HepG2 (cell line): ENCODE data around the gene PPCDC. TPM values are rescaled to one million over a fixed set of nuclear protein-coding genes. Genes with fewer than 3 reads are reported as not detected.

Experiments used
- ATF3 ChIP-seq: sonication (generic); formaldehyde crosslinking; IDR thresholded peaks from 2 replicates; pipeline ENCODE4 v1.4.0; 2020; ENCODE audit warnings: missing genetic modification reagents
- CAMTA2 ChIP-seq: sonication (generic); formaldehyde crosslinking; IDR thresholded peaks from 2 replicates; pipeline ENCODE4 v1.4.0; 2020; ENCODE audit warnings: mild to moderate bottlenecking, missing genetic modification reagents, borderline replicate concordance
- DBP ChIP-seq: sonication (generic); formaldehyde crosslinking; IDR thresholded peaks from 2 replicates; pipeline ENCODE4 v1.4.0; 2020; ENCODE audit warnings: missing genetic modification reagents; ENCODE audit errors: not compliant biosample characterization
- GABPB1 ChIP-seq: IDR thresholded peaks from 2 replicates; pipeline ENCODE4 v1.6.1; 2016; ENCODE audit warnings: mild to moderate bottlenecking, missing genetic modification reagents, moderate library complexity, missing compliant biosample characterization
- GRHL1 ChIP-seq: sonication (generic); formaldehyde crosslinking; conservative IDR thresholded peaks from 2 replicates; pipeline ENCODE4 v1.8.0; 2022; ENCODE audit warnings: missing genetic modification reagents
- HNF1B ChIP-seq: sonication (generic); formaldehyde crosslinking; IDR thresholded peaks from 2 replicates; pipeline ENCODE4 v1.5.1; 2020; ENCODE audit warnings: mild to moderate bottlenecking, moderate library complexity, missing genetic modification reagents
- HOMEZ ChIP-seq: IDR thresholded peaks from 2 replicates; pipeline ENCODE4 v1.6.1; 2016; ENCODE audit warnings: low read depth
- KAT7 ChIP-seq: IDR thresholded peaks from 2 replicates; pipeline ENCODE4 v1.6.1; 2018; ENCODE audit warnings: borderline replicate concordance, missing compliant biosample characterization
- KLF11 ChIP-seq: IDR thresholded peaks from 2 replicates; pipeline ENCODE4 v1.6.1; 2016; ENCODE audit warnings: missing compliant biosample characterization
- MAX ChIP-seq: IDR thresholded peaks from 2 replicates; pipeline ENCODE4 v1.6.1; 2012; ENCODE audit warnings: inconsistent platforms
- MAZ ChIP-seq, 2 experiments: sonication (generic) in 1 of 2; formaldehyde crosslinking in 1 of 2; IDR thresholded peaks; 2 replicates each; pipeline versions ENCODE4 v1.5.0 to v1.6.1; 2012 to 2020; ENCODE audit warnings: low read depth in 2 of 2, mild to moderate bottlenecking in 2 of 2, borderline replicate concordance in 1 of 2, improper control_type of control experiment in 1 of 2, low read length in 1 of 2, missing genetic modification reagents in 1 of 2, moderate library complexity in 1 of 2
- PITX1 ChIP-seq: sonication (generic); formaldehyde crosslinking; IDR thresholded peaks from 2 replicates; pipeline ENCODE4 v1.5.1; 2020; ENCODE audit warnings: mild to moderate bottlenecking, missing genetic modification reagents
- SATB2 ChIP-seq: sonication (generic); formaldehyde crosslinking; IDR thresholded peaks from 2 replicates; pipeline ENCODE4 v1.5.0; 2020; ENCODE audit warnings: missing genetic modification reagents
- SOX13 ChIP-seq, 3 experiments: fragments of 450-650 bp in 1 of 3; sonication (generic) in 1 of 3; formaldehyde crosslinking in 1 of 3; IDR thresholded peaks in 2 of 3; conservative IDR thresholded peaks in 1 of 3; 2 replicates each; pipeline versions ENCODE4 v1.5.0 to v1.6.1; 2016 to 2020; ENCODE audit warnings: antibody characterized with exemption in 1 of 3, mild to moderate bottlenecking in 1 of 3, missing compliant biosample characterization in 1 of 3, missing genetic modification reagents in 1 of 3, moderate library complexity in 1 of 3
- SP140L ChIP-seq: sonication (generic); formaldehyde crosslinking; IDR thresholded peaks from 2 replicates; pipeline ENCODE4 v1.4.0; 2020; ENCODE audit warnings: missing genetic modification reagents, borderline replicate concordance
- ZFP41 ChIP-seq: sonication (generic); formaldehyde crosslinking; IDR thresholded peaks from 2 replicates; pipeline ENCODE4 v1.4.0; 2020; ENCODE audit warnings: mild to moderate bottlenecking, missing genetic modification reagents, borderline replicate concordance
- ZIK1 ChIP-seq: sonication (generic); formaldehyde crosslinking; IDR thresholded peaks from 2 replicates; pipeline ENCODE4 v1.5.0; 2020; ENCODE audit warnings: mild to moderate bottlenecking, low read depth, missing genetic modification reagents, borderline replicate concordance
- ZNF143 ChIP-seq: sonication (generic); formaldehyde crosslinking; IDR thresholded peaks from 2 replicates; pipeline ENCODE4 v1.4.0; 2020; ENCODE audit warnings: missing genetic modification reagents
- ZNF326 ChIP-seq: sonication (generic); formaldehyde crosslinking; IDR thresholded peaks from 2 replicates; pipeline ENCODE4 v1.4.0; 2020; ENCODE audit warnings: missing genetic modification reagents, borderline replicate concordance
- ZNF331 ChIP-seq: sonication (generic); formaldehyde crosslinking; IDR thresholded peaks from 2 replicates; pipeline ENCODE4 v1.4.0; 2020; ENCODE audit warnings: missing genetic modification reagents
- ZNF772 ChIP-seq: sonication (generic); formaldehyde crosslinking; IDR thresholded peaks from 2 replicates; pipeline ENCODE4 v1.5.0; 2020; ENCODE audit warnings: mild to moderate bottlenecking, missing genetic modification reagents
- ZNF839 ChIP-seq: sonication (generic); formaldehyde crosslinking; IDR thresholded peaks from 2 replicates; pipeline ENCODE4 v1.4.0; 2020; ENCODE audit warnings: missing genetic modification reagents, mild to moderate bottlenecking, borderline replicate concordance
- polyA plus RNA-seq, 8 experiments: library from polyadenylated mRNA; depleted of rRNA in 3 of 8; stranded (reverse) in 7 of 8; unstranded in 1 of 8; fragments of >200 nt; fragmentation: Illumina TruSeq in 4 of 8; extraction: Trizol in 4 of 8; gene quantifications; 2 replicates each; pipeline versions ENCODE4 v1.2.1 to v1.2.3, GENCODE V29; 2011 to 2016; ENCODE audit warnings: low read depth in 4 of 8, missing spikeins in 1 of 8, mixed read lengths in 1 of 8; ENCODE audit not compliant: insufficient read depth in 1 of 8
- total RNA-seq, 5 experiments: library from RNA; depleted of rRNA; stranded (reverse); fragments of >200 nt; fragmentation: Illumina TruSeq; extraction: Trizol; gene quantifications; 2 replicates each; pipeline ENCODE4 v1.2.3, GENCODE V29; 2016; ENCODE audit warnings: low read depth in 1 of 5

Gene PPCDC
- total and polyA plus RNA-seq, 2 of the 13 experiments (the other 11 are each of a cell fraction or from before 2014, with no cell fraction given), result 12.3 to 12.8 TPM

GRCh38 chr15:74995182-74995778 lies 28.1 kb upstream of the PPCDC start, which contains the start of gene SCAMP5 (continued):
- peak; percentile 89; the same call in 1 of the 2 replicates for TF ChIP-seq ZNF772 (CRISPR knock-in tag)
- TF ChIP-seq MAZ (IDR thresholded peaks at IDR 0.05; ENCODE audit: borderline replicate concordance, low read depth, low read length), result peak; percentile 50; the same call in 1 of the 2 replicates
- TF ChIP-seq MAZ (CRISPR knock-in tag; IDR thresholded peaks at IDR 0.05; ENCODE audit: low read depth), result peak; percentile 48; the same call in 1 of the 2 replicates
- no peak for TF ChIP-seq SOX13 (IDR thresholded peaks at IDR 0.05)
- TF ChIP-seq SOX13 (CRISPR knock-in tag; conservative IDR thresholded peaks at IDR 0.05 in 1 of 2, IDR thresholded peaks at IDR 0.05 in 1 of 2), result peak in 1 of 2 experiments; percentile 59; a peak in 2 of 4 replicates
- TF ChIP-seq ZNF143 (CRISPR knock-in tag), result peak; percentile 40
- TF ChIP-seq ZNF839 (CRISPR knock-in tag), result no peak
- TF ChIP-seq KLF11 (CRISPR knock-in tag), result peak; percentile 90
- TF ChIP-seq DBP, result peak; percentile 80
- TF ChIP-seq GRHL1, result no peak
- TF ChIP-seq ZNF331 (CRISPR knock-in tag), result peak; percentile 92
- TF ChIP-seq ZFP41 (CRISPR knock-in tag), result no peak
- peak; percentile 53; the same call in 1 of the 2 replicates for TF ChIP-seq ATF3 (CRISPR knock-in tag)
- TF ChIP-seq CAMTA2 (CRISPR knock-in tag), result peak; percentile 70; the same call in 1 of the 2 replicates
- TF ChIP-seq ZNF326 (CRISPR knock-in tag), result no peak
- TF ChIP-seq SP140L (CRISPR knock-in tag), result 0 out of 2 replicates have a peak, but pooled peaks have one; percentile 58
- TF ChIP-seq HNF1B (CRISPR knock-in tag), result 0 out of 2 replicates have a peak, but pooled peaks have one; percentile 39
- TF ChIP-seq HOMEZ (CRISPR knock-in tag), result peak; percentile 25; the same call in 1 of the 2 replicates
- TF ChIP-seq GABPB1, result peak; percentile 62
- 0 out of 2 replicates have a peak, but pooled peaks have one; percentile 85 for TF ChIP-seq SATB2 (CRISPR knock-in tag)
- TF ChIP-seq ZIK1 (CRISPR knock-in tag), result peak; percentile 88; the same call in 1 of the 2 replicates
- no peak for TF ChIP-seq KAT7 (CRISPR knock-in tag)
- peak; percentile 74; the same call in 1 of the 2 replicates for TF ChIP-seq PITX1 (CRISPR knock-in tag)
- TF ChIP-seq MAX, result peak; percentile 60
